ENCODE measurements around the gene SUPT3H.

SUPT3H gene

DNA sequence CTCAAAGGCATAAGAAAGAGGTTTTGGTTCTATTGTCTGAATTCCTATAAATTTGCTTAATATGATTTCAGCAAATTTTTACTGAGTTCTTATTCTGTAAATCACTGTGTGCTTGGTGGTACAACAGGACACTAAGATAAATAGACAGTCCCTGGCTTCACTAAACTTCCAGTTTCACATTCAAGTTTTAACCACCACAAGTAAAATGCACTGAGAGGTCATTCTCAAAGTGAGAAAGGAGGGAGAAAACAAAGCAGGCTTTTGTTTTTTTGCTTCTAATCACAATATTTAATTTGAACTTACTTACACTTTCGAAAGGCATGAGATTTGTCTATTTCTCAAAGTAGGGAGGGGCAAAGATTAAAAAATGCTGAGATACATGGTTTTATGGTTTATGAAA, 544.5 kb downstream of the SUPT3H start:
- Histone ChIP-seq H3K9me3 (ENCODE audit: control insufficient read depth in 2 of 2, low read length in 2 of 2) (no peaks in the 10 kb centered on the region), H3K4me1 (ENCODE audit: control insufficient read depth in 2 of 2, insufficient read depth in 2 of 2, low read length in 2 of 2) (no peaks in the 10 kb centered on the region), H3K36me3 (ENCODE audit: control insufficient read depth in 2 of 2, insufficient read depth in 2 of 2, low read length in 2 of 2) (no peaks in the 10 kb centered on the region), H3K27me3 (ENCODE audit: control insufficient read depth in 2 of 2, insufficient read depth in 2 of 2, low read length in 2 of 2) (no peaks in the 10 kb centered on the region), H3K4me3 (ENCODE audit: low read length in 2 of 2) (no peak overlapping the region), H3K27ac (ENCODE audit: low read depth in 2 of 2, low read length in 2 of 2) (no peak overlapping the region), H3K9ac (ENCODE audit: low read depth in 1 of 2, low read length in 2 of 2) (no peak overlapping the region)

DNA sequence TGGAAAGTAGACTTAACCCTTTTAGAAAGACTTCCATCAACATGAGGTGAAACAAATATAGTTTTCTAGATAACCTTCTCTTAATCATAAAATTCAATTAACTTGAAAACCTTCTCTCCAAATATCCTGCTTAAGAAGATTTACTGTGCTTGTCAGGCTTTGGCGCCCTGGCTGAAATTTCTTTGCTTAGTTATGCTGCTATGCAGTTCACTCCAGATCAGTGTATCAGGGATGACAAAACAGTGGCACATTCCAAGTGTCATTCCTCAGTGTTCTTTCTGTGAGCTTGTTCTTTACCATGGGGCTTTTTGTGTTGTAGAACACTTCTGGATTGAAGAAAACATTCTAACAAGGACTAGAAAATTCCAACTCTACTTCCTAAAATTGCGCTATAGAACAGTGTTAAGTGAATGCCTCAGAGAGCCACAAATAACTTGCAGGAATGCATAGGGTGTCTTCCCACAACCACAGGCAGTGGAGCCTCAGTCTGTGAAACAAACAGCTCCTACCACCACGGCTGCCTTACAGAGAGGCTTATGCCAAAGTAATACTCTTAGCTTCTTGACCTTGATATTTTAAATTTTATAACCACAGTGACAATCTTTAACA, 546.6 kb downstream of the SUPT3H start:
- H3K4me3 ChIP-seq (ENCODE audit: low read length in 2 of 2) = no peak overlapping the region
- no peaks in the 10 kb centered on the region for H3K9me3 ChIP-seq (ENCODE audit: control insufficient read depth in 2 of 2, low read length in 2 of 2)
- H3K4me1 ChIP-seq (ENCODE audit: control insufficient read depth in 2 of 2, insufficient read depth in 2 of 2, low read length in 2 of 2) = no peaks in the 10 kb centered on the region
- no peaks in the 10 kb centered on the region for H3K36me3 ChIP-seq (ENCODE audit: control insufficient read depth in 2 of 2, insufficient read depth in 2 of 2, low read length in 2 of 2)
- H3K27ac ChIP-seq (ENCODE audit: low read depth in 2 of 2, low read length in 2 of 2) = no peak overlapping the region
- no peak overlapping the region for H3K9ac ChIP-seq (ENCODE audit: low read depth in 1 of 2, low read length in 2 of 2)
- H3K27me3 ChIP-seq (ENCODE audit: control insufficient read depth in 2 of 2, insufficient read depth in 2 of 2, low read length in 2 of 2) = no peaks in the 10 kb centered on the region

DNA sequence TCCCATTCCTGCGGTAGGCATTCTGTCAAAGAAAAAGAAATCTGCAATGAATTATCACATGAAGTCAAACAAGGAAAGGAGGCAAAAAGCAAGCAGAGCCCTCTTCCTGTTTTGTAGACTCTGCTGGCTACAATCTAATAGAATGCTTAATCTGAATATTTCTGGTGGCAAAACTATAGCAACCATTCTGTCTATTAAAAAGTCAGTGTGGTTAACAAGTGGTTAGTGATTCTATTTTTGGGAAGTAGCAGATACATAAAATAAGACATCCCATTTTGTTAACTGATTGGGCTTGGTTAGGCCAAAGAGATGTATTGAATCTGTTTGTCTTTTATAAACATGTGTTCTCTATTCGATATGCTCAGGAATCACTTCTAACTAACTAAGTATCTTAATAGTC, 547.9 kb downstream of the SUPT3H start:
- H3K9ac ChIP-seq (ENCODE audit: low read depth in 1 of 2, low read length in 2 of 2) = no peak overlapping the region
- no peak overlapping the region for H3K27ac ChIP-seq (ENCODE audit: low read depth in 2 of 2, low read length in 2 of 2)
- H3K27me3 ChIP-seq (ENCODE audit: control insufficient read depth in 2 of 2, insufficient read depth in 2 of 2, low read length in 2 of 2) = no peaks in the 10 kb centered on the region
- no peak overlapping the region for H3K4me3 ChIP-seq (ENCODE audit: low read length in 2 of 2)
- H3K4me1 ChIP-seq (ENCODE audit: control insufficient read depth in 2 of 2, insufficient read depth in 2 of 2, low read length in 2 of 2) = no peaks in the 10 kb centered on the region
- no peaks in the 10 kb centered on the region for H3K36me3 ChIP-seq (ENCODE audit: control insufficient read depth in 2 of 2, insufficient read depth in 2 of 2, low read length in 2 of 2)
- H3K9me3 ChIP-seq (ENCODE audit: control insufficient read depth in 2 of 2, low read length in 2 of 2) = no peaks in the 10 kb centered on the region

DNA sequence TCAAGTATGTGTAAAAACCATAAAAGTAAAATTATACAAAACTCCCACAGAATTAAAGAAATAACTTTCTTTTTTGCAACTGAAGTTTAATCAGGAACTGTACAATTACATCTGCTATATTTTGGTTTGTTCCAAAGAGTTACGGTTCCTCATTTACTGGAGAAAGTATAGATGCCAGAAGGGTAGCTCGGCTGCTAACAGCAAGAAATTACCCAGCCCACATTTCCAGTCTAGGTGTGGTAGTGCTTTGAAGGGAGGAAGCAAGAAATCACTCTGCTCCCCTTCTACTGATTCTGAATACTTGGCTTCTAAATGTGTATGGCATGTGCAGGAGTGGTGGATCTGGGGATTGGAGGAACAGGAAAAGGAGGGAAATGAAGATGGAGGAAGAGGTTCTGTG, 549.0 kb downstream of the SUPT3H start:
- Histone ChIP-seq H3K27ac (ENCODE audit: low read depth in 2 of 2, low read length in 2 of 2) (no peak overlapping the region), H3K4me1 (ENCODE audit: control insufficient read depth in 2 of 2, insufficient read depth in 2 of 2, low read length in 2 of 2) (no peaks in the 10 kb centered on the region), H3K4me3 (ENCODE audit: low read length in 2 of 2) (no peak overlapping the region), H3K36me3 (ENCODE audit: control insufficient read depth in 2 of 2, insufficient read depth in 2 of 2, low read length in 2 of 2) (no peaks in the 10 kb centered on the region), H3K27me3 (ENCODE audit: control insufficient read depth in 2 of 2, insufficient read depth in 2 of 2, low read length in 2 of 2) (no peaks in the 10 kb centered on the region), H3K9me3 (ENCODE audit: control insufficient read depth in 2 of 2, low read length in 2 of 2) (no peaks in the 10 kb centered on the region), H3K9ac (ENCODE audit: low read depth in 1 of 2, low read length in 2 of 2) (no peak overlapping the region)

DNA sequence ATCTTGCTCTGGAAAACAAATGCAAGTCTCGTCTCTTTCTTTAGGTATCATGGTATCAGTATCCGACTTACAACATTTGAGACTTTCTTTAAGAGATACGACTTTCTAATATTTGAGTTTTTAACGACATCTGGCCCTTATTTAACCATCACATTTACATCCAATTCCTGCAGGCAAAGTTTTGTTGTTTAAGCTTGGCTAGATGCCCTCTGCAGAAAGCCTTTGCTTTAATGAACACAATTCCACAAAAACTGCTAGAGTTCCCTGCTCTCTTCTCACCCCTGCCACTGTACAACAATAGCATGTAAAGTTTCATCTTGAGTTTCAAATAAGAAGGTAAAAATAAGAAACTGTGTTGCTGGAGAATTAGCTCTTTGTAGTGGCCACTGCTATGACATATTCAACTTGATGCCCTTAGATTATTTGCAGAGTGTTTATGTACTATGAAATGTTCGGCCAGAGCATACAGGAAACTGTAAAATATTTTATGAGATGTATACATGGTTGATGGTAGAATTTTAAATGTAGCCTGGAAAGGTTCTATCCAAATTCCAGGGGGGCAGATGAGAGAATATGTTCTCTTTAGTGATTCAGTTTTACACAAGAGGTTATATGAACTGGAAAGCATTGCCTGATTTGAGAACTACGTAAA, 551.6 kb downstream of the SUPT3H start:
- H3K9me3 ChIP-seq (ENCODE audit: control insufficient read depth in 2 of 2, low read length in 2 of 2) = no peaks in the 10 kb centered on the region
- H3K9ac ChIP-seq (ENCODE audit: low read depth in 1 of 2, low read length in 2 of 2) = no peak overlapping the region

DNA sequence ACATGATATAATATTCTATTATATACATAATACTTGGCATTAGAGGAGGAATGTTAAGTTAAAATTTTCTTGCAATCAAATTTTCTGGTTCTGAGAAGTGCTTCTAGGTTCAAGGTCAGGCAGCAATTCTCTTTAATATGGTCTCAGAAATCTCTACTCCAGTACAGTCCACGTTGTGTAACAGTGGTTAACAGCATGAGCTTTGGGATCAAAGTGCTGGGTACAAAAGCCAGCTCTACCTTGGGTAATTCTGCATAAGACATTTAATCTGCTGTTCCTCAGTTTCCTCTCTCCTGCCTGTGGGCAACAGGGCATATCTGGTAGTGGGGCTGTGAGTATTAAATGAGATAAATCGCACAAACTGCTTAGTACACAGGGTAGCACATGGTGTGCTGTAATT, 552.5 kb downstream of the SUPT3H start:
- Histone ChIP-seq H3K4me3 (ENCODE audit: low read length in 2 of 2) (no peak overlapping the region), H3K9ac (ENCODE audit: low read depth in 1 of 2, low read length in 2 of 2) (no peak overlapping the region), H3K36me3 (ENCODE audit: control insufficient read depth in 2 of 2, insufficient read depth in 2 of 2, low read length in 2 of 2) (no peaks in the 10 kb centered on the region), H3K9me3 (ENCODE audit: control insufficient read depth in 2 of 2, low read length in 2 of 2) (no peaks in the 10 kb centered on the region), H3K27ac (ENCODE audit: low read depth in 2 of 2, low read length in 2 of 2) (no peak overlapping the region), H3K4me1 (ENCODE audit: control insufficient read depth in 2 of 2, insufficient read depth in 2 of 2, low read length in 2 of 2) (no peaks in the 10 kb centered on the region), H3K27me3 (ENCODE audit: control insufficient read depth in 2 of 2, insufficient read depth in 2 of 2, low read length in 2 of 2) (no peaks in the 10 kb centered on the region)

More for the DNA sequence above, 551.6 kb downstream of the SUPT3H start:
- Histone ChIP-seq H3K4me3 (ENCODE audit: low read length in 2 of 2) (no peak overlapping the region), H3K27me3 (ENCODE audit: control insufficient read depth in 2 of 2, insufficient read depth in 2 of 2, low read length in 2 of 2) (no peaks in the 10 kb centered on the region), H3K36me3 (ENCODE audit: control insufficient read depth in 2 of 2, insufficient read depth in 2 of 2, low read length in 2 of 2) (no peaks in the 10 kb centered on the region), H3K4me1 (ENCODE audit: control insufficient read depth in 2 of 2, insufficient read depth in 2 of 2, low read length in 2 of 2) (no peaks in the 10 kb centered on the region), H3K27ac (ENCODE audit: low read depth in 2 of 2, low read length in 2 of 2) (no peak overlapping the region)

DNA sequence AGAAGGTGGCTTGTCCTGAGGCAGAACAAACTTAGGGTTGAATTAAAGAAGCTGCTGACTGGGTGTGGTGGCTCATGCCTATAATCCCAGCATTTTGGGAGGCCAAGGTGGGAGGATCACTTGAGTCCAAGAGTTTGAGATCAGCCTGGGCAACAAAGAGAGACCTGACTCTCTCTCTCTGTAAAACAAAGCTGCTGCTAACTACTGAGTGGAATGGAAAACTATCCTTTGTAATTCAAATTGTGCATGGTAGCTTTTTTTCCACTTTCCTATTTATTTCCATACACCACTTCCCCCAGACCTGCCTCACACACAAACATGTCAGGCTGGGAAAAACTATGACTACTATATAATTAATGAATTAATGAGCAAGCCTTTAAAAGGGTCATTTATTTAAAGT, 553.2 kb downstream of the SUPT3H start:
- Histone ChIP-seq H3K9ac (ENCODE audit: low read depth in 1 of 2, low read length in 2 of 2) (no peak overlapping the region), H3K36me3 (ENCODE audit: control insufficient read depth in 2 of 2, insufficient read depth in 2 of 2, low read length in 2 of 2) (no peaks in the 10 kb centered on the region), H3K27ac (ENCODE audit: low read depth in 2 of 2, low read length in 2 of 2) (no peak overlapping the region), H3K9me3 (ENCODE audit: control insufficient read depth in 2 of 2, low read length in 2 of 2) (no peaks in the 10 kb centered on the region), H3K4me1 (ENCODE audit: control insufficient read depth in 2 of 2, insufficient read depth in 2 of 2, low read length in 2 of 2) (no peaks in the 10 kb centered on the region), H3K4me3 (ENCODE audit: low read length in 2 of 2) (no peak overlapping the region), H3K27me3 (ENCODE audit: control insufficient read depth in 2 of 2, insufficient read depth in 2 of 2, low read length in 2 of 2) (no peaks in the 10 kb centered on the region)

DNA sequence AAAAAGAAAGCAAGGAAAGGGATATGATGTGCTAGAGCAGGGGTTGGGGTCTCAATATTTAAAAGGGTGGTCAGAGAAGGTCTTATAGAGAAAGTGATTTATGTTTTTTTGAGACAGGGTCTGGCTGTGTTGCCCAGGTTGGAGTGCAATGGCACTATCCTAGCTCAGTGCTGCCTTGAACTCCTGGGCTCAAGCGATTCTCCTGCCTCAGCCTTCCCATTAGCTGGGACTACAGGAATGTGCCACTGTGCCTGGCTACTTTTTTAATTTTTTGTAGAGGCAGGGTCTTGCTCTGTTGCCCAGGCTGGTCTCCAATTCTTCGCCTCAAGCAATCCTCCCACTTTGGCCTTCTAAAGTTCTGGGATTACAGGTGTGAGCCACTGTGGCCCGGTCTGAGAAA, 557.0 kb downstream of the SUPT3H start:
- Histone ChIP-seq H3K4me3 (ENCODE audit: low read length in 2 of 2) (no peak overlapping the region), H3K9ac (ENCODE audit: low read depth in 1 of 2, low read length in 2 of 2) (no peak overlapping the region), H3K9me3 (ENCODE audit: control insufficient read depth in 2 of 2, low read length in 2 of 2) (no peaks in the 10 kb centered on the region), H3K36me3 (ENCODE audit: control insufficient read depth in 2 of 2, insufficient read depth in 2 of 2, low read length in 2 of 2) (no peaks in the 10 kb centered on the region), H3K4me1 (ENCODE audit: control insufficient read depth in 2 of 2, insufficient read depth in 2 of 2, low read length in 2 of 2) (no peaks in the 10 kb centered on the region), H3K27me3 (ENCODE audit: control insufficient read depth in 2 of 2, insufficient read depth in 2 of 2, low read length in 2 of 2) (no peaks in the 10 kb centered on the region), H3K27ac (ENCODE audit: low read depth in 2 of 2, low read length in 2 of 2) (no peak overlapping the region)

DNA sequence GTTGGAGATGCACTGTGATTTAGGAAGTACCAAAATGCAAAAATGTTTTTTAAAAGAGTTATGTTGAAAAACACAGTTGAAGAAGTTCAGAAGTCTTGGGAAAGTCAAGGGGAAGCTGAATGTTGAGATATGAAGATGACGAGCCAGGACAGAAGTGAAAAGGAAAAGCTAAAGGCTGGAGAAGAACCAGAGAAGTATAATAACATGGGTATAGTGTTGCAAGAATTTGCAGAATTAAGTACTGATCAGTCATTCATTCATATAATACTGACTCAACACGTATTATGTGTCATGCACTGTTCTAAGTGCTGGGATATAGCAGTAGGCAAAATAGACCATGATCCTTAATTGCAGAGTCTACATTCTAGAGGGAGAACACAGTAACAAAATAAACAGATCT, 557.4 kb downstream of the SUPT3H start:
- Histone ChIP-seq H3K4me1 (ENCODE audit: control insufficient read depth in 2 of 2, insufficient read depth in 2 of 2, low read length in 2 of 2) (no peaks in the 10 kb centered on the region), H3K27ac (ENCODE audit: low read depth in 2 of 2, low read length in 2 of 2) (no peak overlapping the region), H3K4me3 (ENCODE audit: low read length in 2 of 2) (no peak overlapping the region), H3K9me3 (ENCODE audit: control insufficient read depth in 2 of 2, low read length in 2 of 2) (no peaks in the 10 kb centered on the region), H3K9ac (ENCODE audit: low read depth in 1 of 2, low read length in 2 of 2) (no peak overlapping the region), H3K27me3 (ENCODE audit: control insufficient read depth in 2 of 2, insufficient read depth in 2 of 2, low read length in 2 of 2) (no peaks in the 10 kb centered on the region), H3K36me3 (ENCODE audit: control insufficient read depth in 2 of 2, insufficient read depth in 2 of 2, low read length in 2 of 2) (no peaks in the 10 kb centered on the region)

DNA sequence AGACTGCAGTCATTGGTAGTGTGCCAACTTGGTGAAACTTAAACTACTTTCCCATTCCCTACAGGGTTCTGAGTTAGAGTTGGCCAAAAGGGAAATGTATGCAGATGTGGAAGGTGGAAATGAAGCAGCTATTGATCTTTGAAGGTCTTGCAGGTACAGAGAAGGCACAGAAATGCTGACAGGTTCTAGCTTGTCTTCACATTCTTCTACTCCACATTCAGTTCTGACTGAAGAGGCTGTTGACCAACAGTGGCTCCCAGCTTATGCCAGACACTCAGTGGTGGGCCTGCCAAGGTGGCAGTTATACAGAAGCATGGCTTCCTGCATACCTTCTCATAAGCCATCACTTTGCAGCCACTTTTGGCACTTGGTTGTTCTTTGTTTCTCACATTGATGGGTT, 566.3 kb downstream of the SUPT3H start:
- no peaks in the 10 kb centered on the region for H3K9me3 ChIP-seq (ENCODE audit: control insufficient read depth in 2 of 2, low read length in 2 of 2)
- no peaks in the 10 kb centered on the region for H3K27me3 ChIP-seq (ENCODE audit: control insufficient read depth in 2 of 2, insufficient read depth in 2 of 2, low read length in 2 of 2)
- H3K27ac ChIP-seq (ENCODE audit: low read depth in 2 of 2, low read length in 2 of 2) = no peak overlapping the region
- no peak overlapping the region for H3K9ac ChIP-seq (ENCODE audit: low read depth in 1 of 2, low read length in 2 of 2)
- H3K4me1 ChIP-seq (ENCODE audit: control insufficient read depth in 2 of 2, insufficient read depth in 2 of 2, low read length in 2 of 2) = peaks cover 4% of the 10 kb centered on the region in 2 donors
- H3K36me3 ChIP-seq (ENCODE audit: control insufficient read depth in 2 of 2, insufficient read depth in 2 of 2, low read length in 2 of 2) = no peaks in the 10 kb centered on the region
- no peak overlapping the region for H3K4me3 ChIP-seq (ENCODE audit: low read length in 2 of 2)
